ENCODE measurements around the gene CREM. TPM values are rescaled to one million over a fixed set of nuclear protein-coding genes. Genes with fewer than 3 reads are reported as not detected.

Gene CREM
- total and polyA plus RNA-seq, 10 of the 15 experiments (the other 5 are each of a cell fraction or from before 2014, with no cell fraction given), result 51.3 to 115 (median 70.6) TPM

DNA sequence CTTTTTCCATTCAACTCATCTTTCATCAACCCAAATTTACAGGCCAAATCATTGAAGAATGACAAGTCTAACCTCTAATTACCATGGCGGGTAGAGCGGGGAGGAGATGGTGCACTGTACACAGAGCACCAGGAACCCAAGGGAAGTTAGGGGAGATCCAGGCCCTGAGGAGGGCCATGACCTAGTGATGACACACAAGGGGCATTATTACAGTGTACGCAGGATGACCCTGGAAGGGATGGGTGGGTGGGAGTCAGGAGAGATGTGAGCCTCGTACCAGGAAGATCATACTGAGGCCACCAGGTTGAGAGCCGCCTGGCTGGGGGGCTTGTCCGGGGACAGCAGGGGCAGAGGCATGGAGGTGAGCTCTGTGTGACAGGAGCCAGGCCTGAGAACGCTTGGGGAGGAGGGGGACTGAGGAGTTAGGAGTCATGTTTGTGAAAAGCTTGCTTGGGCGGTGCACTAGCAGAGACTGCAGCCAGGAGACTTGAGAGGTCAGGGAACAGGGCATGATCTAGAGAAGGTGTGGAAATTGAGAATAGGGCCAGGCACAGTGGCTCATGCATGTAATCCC, 120.2 kb downstream of the CREM start:
- no TSS peak for BruUV-seq (replicated peaks)
- no peaks in the 10 kb centered on the region for H3K27me3 ChIP-seq (replicated peaks in 1 of 2; ENCODE audit: control insufficient read depth in 2 of 2, insufficient read depth in 2 of 2, low read length in 1 of 2)
- H3K79me2 ChIP-seq (ENCODE audit: control insufficient read depth, insufficient read depth, low read length), result no peaks in the 10 kb centered on the region
- CTCF ChIA-PET, result interaction anchor here (1.1 kb wide), 1 partner anchor 316 kb away, joined by 3 read pairs; no protein-coding TSS in a partner anchor
- intact Hi-C loops (cut with micrococcal nuclease; ENCODE audit: unreplicated experiment) (no loop called here), in situ Hi-C loops (cut with MboI) (loop anchor here (25.0 kb wide), 1 partner anchor 1640 kb away; no protein-coding TSS in a partner anchor)
- H3K9me3 ChIP-seq (replicated peaks; ENCODE audit: control insufficient read depth, insufficient read depth, low read length), result no peaks in the 10 kb centered on the region
- WGBS (ENCODE audit: insufficient coverage, insufficient replicate concordance, low lambda C conversion rate, missing lambda C conversion rate), result 60% methylated on average over 6 of the region's 8 CpGs
- FAIRE-seq (no peak), ATAC-seq (no peak), DNase-seq (ENCODE audit: low read depth, low spot score) (no peak)
- H3K4me1 ChIP-seq (ENCODE audit: control insufficient read depth, insufficient read depth, low read length), result no peaks in the 10 kb centered on the region
- no peak overlapping the region for H2AFZ ChIP-seq (ENCODE audit: control insufficient read depth, low read depth, low read length)
- no peaks in the 10 kb centered on the region for H3K36me3 ChIP-seq (ENCODE audit: control insufficient read depth in 2 of 2, insufficient read depth in 2 of 2, low read length in 1 of 2)
- no peak overlapping the region for H3K27ac ChIP-seq (ENCODE audit: control insufficient read depth, insufficient read depth)
- H3K4me3 ChIP-seq, result no peak overlapping the region
- no peak overlapping the region for H3K4me2 ChIP-seq (ENCODE audit: control insufficient read depth, insufficient read depth)
- SMC1A ChIA-PET (ENCODE audit: uncharacterized antibody, unreplicated experiment), result no interaction called here
- H4K20me1 ChIP-seq (ENCODE audit: control insufficient read depth, insufficient read depth), result no peaks in the 10 kb centered on the region
- TF ChIP-seq ZNF384 (IDR thresholded peaks at IDR 0.05; ENCODE audit: borderline replicate concordance, low read depth, low read length), result no peak
- TF ChIP-seq EZH2 (IDR thresholded peaks at IDR 0.05; ENCODE audit: borderline replicate concordance, control insufficient read depth, low read depth, low read length), result no peak
- TF ChIP-seq BHLHE40 (IDR thresholded peaks at IDR 0.05; ENCODE audit: borderline replicate concordance in 1 of 2, low read depth in 2 of 2, low read length in 1 of 2), result no peak
- TF ChIP-seq EGR1 (IDR thresholded peaks at IDR 0.05; ENCODE audit: borderline replicate concordance in 1 of 2, low read depth in 2 of 2, low read length in 2 of 2), result no peak
- no peak for TF ChIP-seq BRCA1 (IDR thresholded peaks at IDR 0.05; ENCODE audit: low read depth, low read length)
- TF ChIP-seq, protein P1, sequence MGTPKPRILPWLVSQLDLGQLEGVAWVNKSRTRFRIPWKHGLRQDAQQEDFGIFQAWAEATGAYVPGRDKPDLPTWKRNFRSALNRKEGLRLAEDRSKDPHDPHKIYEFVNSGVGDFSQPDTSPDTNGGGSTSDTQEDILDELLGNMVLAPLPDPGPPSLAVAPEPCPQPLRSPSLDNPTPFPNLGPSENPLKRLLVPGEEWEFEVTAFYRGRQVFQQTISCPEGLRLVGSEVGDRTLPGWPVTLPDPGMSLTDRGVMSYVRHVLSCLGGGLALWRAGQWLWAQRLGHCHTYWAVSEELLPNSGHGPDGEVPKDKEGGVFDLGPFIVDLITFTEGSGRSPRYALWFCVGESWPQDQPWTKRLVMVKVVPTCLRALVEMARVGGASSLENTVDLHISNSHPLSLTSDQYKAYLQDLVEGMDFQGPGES (IDR thresholded peaks at IDR 0.05), result no peak
- TF ChIP-seq BMI1 (IDR thresholded peaks at IDR 0.05; ENCODE audit: borderline replicate concordance), result no peak
- no peak for TF ChIP-seq JUNB (IDR thresholded peaks at IDR 0.05)
- TF ChIP-seq NRF1 (conservative IDR thresholded peaks at IDR 0.05; ENCODE audit: low read depth, low read length), result no peak
- no peak for TF ChIP-seq MXI1 (IDR thresholded peaks at IDR 0.05; ENCODE audit: low read depth, low read length)
- TF ChIP-seq CEBPB (IDR thresholded peaks at IDR 0.05; ENCODE audit: borderline replicate concordance in 1 of 2, low read depth in 2 of 2, low read length in 2 of 2), result no peak
- no peak for TF ChIP-seq PML (IDR thresholded peaks at IDR 0.05; ENCODE audit: low read length)
- TF ChIP-seq EED (IDR thresholded peaks at IDR 0.05; ENCODE audit: low read depth), result no peak
- TF ChIP-seq IKZF2 (IDR thresholded peaks at IDR 0.05), result no peak
- TF ChIP-seq, protein P2, sequence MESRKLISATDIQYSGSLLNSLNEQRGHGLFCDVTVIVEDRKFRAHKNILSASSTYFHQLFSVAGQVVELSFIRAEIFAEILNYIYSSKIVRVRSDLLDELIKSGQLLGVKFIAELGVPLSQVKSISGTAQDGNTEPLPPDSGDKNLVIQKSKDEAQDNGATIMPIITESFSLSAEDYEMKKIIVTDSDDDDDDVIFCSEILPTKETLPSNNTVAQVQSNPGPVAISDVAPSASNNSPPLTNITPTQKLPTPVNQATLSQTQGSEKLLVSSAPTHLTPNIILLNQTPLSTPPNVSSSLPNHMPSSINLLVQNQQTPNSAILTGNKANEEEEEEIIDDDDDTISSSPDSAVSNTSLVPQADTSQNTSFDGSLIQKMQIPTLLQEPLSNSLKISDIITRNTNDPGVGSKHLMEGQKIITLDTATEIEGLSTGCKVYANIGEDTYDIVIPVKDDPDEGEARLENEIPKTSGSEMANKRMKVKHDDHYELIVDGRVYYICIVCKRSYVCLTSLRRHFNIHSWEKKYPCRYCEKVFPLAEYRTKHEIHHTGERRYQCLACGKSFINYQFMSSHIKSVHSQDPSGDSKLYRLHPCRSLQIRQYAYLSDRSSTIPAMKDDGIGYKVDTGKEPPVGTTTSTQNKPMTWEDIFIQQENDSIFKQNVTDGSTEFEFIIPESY (IDR thresholded peaks at IDR 0.05), result no peak
- TF ChIP-seq, protein P3, sequence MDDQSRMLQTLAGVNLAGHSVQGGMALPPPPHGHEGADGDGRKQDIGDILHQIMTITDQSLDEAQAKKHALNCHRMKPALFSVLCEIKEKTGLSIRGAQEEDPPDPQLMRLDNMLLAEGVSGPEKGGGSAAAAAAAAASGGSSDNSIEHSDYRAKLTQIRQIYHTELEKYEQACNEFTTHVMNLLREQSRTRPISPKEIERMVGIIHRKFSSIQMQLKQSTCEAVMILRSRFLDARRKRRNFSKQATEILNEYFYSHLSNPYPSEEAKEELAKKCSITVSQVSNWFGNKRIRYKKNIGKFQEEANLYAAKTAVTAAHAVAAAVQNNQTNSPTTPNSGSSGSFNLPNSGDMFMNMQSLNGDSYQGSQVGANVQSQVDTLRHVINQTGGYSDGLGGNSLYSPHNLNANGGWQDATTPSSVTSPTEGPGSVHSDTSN (IDR thresholded peaks at IDR 0.05; ENCODE audit: insufficient replicate concordance, low read depth, low read length), result no peak
- H3K9ac ChIP-seq (ENCODE audit: control insufficient read depth, insufficient read depth, low read length), result no peak overlapping the region
- POLR2A ChIA-PET, result no interaction called here
- RAD21 ChIA-PET (ENCODE audit: unreplicated experiment), result no interaction called here

All from GM12878 (cell line).